DMS114 treated with DMSO at 0.1 percent for 48 hours (cell line): ENCODE data around the gene SNTA1.
A peak's percentile ranks its signal among the peaks of the same experiment; 100 is the strongest.
"Not testable (repeated sequence)": the region's sequence is repeated elsewhere in the genome, so short reads cannot be mapped to it uniquely, and the experiment has no call there.

Source experiments
- DNase-seq: peaks from one replicate; lab custom pipeline; 2025; ENCODE audit not compliant: unreplicated experiment; lab: John Stamatoyannopoulos, UW

Gene SNTA1

GRCh38 chr20:33433465-33434234 lies 9.9 kb downstream of the SNTA1 start:
- no peak for DNase-seq

- no peak for DNase-seq
These were observed 11.7 kb downstream of the SNTA1 start for GRCh38 chr20:33431797-33432381.

- not testable (repeated sequence) for DNase-seq
These were observed 19.7 kb downstream of the SNTA1 start for GRCh38 chr20:33423875-33424274.

GRCh38 chr20:33423141-33423834 lies 20.3 kb downstream of the SNTA1 start:
- no peak for DNase-seq

- no peak for DNase-seq
These were observed 24.2 kb downstream of the SNTA1 start for GRCh38 chr20:33419140-33419974.

- DNase-seq, result no peak
These were observed 25.5 kb downstream of the SNTA1 start for GRCh38 chr20:33418033-33418432.

- DNase-seq, result no peak
These were observed 27.6 kb downstream of the SNTA1 start for GRCh38 chr20:33415948-33416347.

- no peak for DNase-seq
These were observed 31.1 kb downstream of the SNTA1 start for GRCh38 chr20:33412484-33412838.

GRCh38 chr20:33411711-33412483 lies 31.7 kb downstream of the SNTA1 start:
- no peak for DNase-seq

- DNase-seq, result no peak
These were observed 32.3 kb downstream of the SNTA1 start for GRCh38 chr20:33411242-33411641.

GRCh38 chr20:33410081-33410742 lies 33.4 kb downstream of the SNTA1 start:
- DNase-seq, result no peak

- no peak for DNase-seq
These were observed 34.6 kb downstream of the SNTA1 start for GRCh38 chr20:33408716-33409654.

- no peak for DNase-seq
These were observed 35.2 kb downstream of the SNTA1 start for GRCh38 chr20:33408313-33408712.

- no peak for DNase-seq
These were observed 35.8 kb downstream of the SNTA1 start for GRCh38 chr20:33407796-33408195.

GRCh38 chr20:33407251-33407650 lies 36.3 kb downstream of the SNTA1 start:
- DNase-seq, result no peak

- DNase-seq, result no peak
These were observed 39.3 kb downstream of the SNTA1 start for GRCh38 chr20:33404281-33404680.

GRCh38 chr20:33401921-33402369 lies 41.6 kb downstream of the SNTA1 start:
- DNase-seq, result no peak

GRCh38 chr20:33401184-33401920 lies 42.2 kb downstream of the SNTA1 start, which contains the start of gene CDK5RAP1:
TSS of gene CDK5RAP1 (minus strand) at chr20:33401519. CDS start at chr20:33397064, 4,455 bp downstream.
- peak; percentile 65 for DNase-seq
